HFFc6 (cell line): ENCODE data around the gene PTPRD. TPM values are rescaled to one million over a fixed set of nuclear protein-coding genes. Genes with fewer than 3 reads are reported as not detected.

Experiments
- DNase-seq: peaks from one replicate; pipeline ENCODE4 v3.0.0-alpha.2; 2018
- H3K27ac Mint-ChIP-seq: 2 replicates; pipeline ENCODE4 v1.8.0; 2020; ENCODE audit warnings: mild to moderate bottlenecking, mixed read lengths
- H3K27me3 Mint-ChIP-seq: 2 replicates; pipeline ENCODE4 v1.8.0; 2021; ENCODE audit warnings: mild to moderate bottlenecking, moderate library complexity, mixed read lengths; ENCODE audit not compliant: insufficient read depth
- H3K36me3 Mint-ChIP-seq: 2 replicates; pipeline ENCODE4 v1.8.0; 2021; ENCODE audit warnings: low read depth, mixed read lengths
- H3K4me1 Mint-ChIP-seq: 2 replicates; pipeline ENCODE4 v1.8.0; 2020; ENCODE audit warnings: low read depth, mixed read lengths
- H3K4me3 Mint-ChIP-seq: 2 replicates; pipeline ENCODE4 v1.8.0; 2020; ENCODE audit warnings: mild to moderate bottlenecking, moderate library complexity, mixed read lengths
- H3K9me3 Mint-ChIP-seq: 2 replicates; pipeline ENCODE4 v1.8.0; 2020; ENCODE audit warnings: mild to moderate bottlenecking, mixed read lengths
- total RNA-seq, 6 experiments: library from RNA; stranded (reverse); fragmentation: NEBNext Ultra II Directional; extraction: Animal tissue kit (Norgen Biotek cat#: 25700); gene quantifications; 2 replicates in 1 of 6; 3 replicates in 5 of 6; pipeline ENCODE4 v1.2.3, GENCODE V29; 2021
- TF ChIP-seq, protein P1 (sequence below): fragments of 200-600 bp; sonication (generic); IDR thresholded peaks from 2 replicates; pipeline ENCODE4 v1.5.0; 2021; ENCODE audit warnings: antibody characterized with exemption, mild to moderate bottlenecking

The PTPRD gene
- total RNA-seq, 6 experiments from 2014 or later: not detected

DNA sequence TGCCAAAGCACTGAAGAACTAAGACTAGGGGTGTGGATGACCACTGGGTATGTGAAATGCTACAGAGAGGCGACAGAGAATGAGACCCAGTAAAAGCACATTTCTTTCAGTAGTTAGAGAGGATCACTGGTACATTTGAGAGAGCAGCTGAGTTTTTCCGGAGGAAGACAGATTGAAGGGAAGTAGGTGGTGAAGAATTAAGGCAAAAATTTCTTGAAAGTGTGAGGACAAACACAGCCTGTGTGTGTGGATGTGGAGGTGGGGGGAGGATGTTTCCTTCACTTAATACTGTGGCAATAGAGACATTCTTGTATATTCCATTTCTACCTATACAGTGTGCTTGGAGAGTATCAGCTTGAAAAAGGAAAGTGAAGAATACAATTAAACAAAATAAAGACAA, 1942.1 kb downstream of the PTPRD start:
- no peaks in the 10 kb centered on the region; the same call in 1 of the 2 replicates for H3K36me3 Mint-ChIP-seq
- DNase-seq: no peak
- no peak overlapping the region for H3K4me3 Mint-ChIP-seq
- H3K4me1 Mint-ChIP-seq: no peaks in the 10 kb centered on the region
- H3K9me3 Mint-ChIP-seq: peaks cover 44% of the 10 kb centered on the region
- TF ChIP-seq, protein P1, sequence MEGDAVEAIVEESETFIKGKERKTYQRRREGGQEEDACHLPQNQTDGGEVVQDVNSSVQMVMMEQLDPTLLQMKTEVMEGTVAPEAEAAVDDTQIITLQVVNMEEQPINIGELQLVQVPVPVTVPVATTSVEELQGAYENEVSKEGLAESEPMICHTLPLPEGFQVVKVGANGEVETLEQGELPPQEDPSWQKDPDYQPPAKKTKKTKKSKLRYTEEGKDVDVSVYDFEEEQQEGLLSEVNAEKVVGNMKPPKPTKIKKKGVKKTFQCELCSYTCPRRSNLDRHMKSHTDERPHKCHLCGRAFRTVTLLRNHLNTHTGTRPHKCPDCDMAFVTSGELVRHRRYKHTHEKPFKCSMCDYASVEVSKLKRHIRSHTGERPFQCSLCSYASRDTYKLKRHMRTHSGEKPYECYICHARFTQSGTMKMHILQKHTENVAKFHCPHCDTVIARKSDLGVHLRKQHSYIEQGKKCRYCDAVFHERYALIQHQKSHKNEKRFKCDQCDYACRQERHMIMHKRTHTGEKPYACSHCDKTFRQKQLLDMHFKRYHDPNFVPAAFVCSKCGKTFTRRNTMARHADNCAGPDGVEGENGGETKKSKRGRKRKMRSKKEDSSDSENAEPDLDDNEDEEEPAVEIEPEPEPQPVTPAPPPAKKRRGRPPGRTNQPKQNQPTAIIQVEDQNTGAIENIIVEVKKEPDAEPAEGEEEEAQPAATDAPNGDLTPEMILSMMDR: no peak
- no peak overlapping the region for H3K27ac Mint-ChIP-seq
- H3K27me3 Mint-ChIP-seq: no peaks in the 10 kb centered on the region

- H3K4me1 Mint-ChIP-seq: no peaks in the 10 kb centered on the region
- no peaks in the 10 kb centered on the region for H3K27me3 Mint-ChIP-seq
- peaks cover 47% of the 10 kb centered on the region for H3K9me3 Mint-ChIP-seq
- no peak overlapping the region for H3K4me3 Mint-ChIP-seq
- H3K27ac Mint-ChIP-seq: no peak overlapping the region
- TF ChIP-seq, protein P1: no peak
- peaks cover 5% of the 10 kb centered on the region; the same call in 1 of the 2 replicates for H3K36me3 Mint-ChIP-seq
- DNase-seq: no peak
Measured at GRCh38 chr9:8668751-8669150, 1944.1 kb downstream of the PTPRD start.

DNA sequence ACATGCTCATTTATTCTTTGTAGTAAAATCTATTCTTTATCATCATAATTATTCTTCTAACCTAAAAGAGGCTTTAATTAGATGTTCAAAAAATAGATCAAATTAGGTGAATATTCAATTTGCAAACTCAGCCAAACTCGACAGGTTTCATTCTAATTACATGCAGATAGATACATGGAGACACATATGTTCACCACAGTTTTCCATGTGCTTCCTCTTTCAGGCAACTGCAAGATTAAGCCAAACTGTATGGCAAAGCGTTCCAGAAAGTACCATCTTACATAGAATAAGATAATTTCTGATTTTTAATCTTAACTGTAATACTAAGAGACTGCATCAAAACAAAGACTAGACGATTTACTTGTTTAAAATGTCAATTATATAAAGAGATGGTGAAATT, 1944.6 kb downstream of the PTPRD start:
- H3K27me3 Mint-ChIP-seq: no peaks in the 10 kb centered on the region
- DNase-seq: no peak
- no peaks in the 10 kb centered on the region for H3K4me1 Mint-ChIP-seq
- peaks cover 5% of the 10 kb centered on the region; the same call in 1 of the 2 replicates for H3K36me3 Mint-ChIP-seq
- peaks cover 43% of the 10 kb centered on the region for H3K9me3 Mint-ChIP-seq
- TF ChIP-seq, protein P1: no peak
- H3K27ac Mint-ChIP-seq: no peak overlapping the region
- H3K4me3 Mint-ChIP-seq: no peak overlapping the region

- H3K4me3 Mint-ChIP-seq: no peak overlapping the region
- peaks cover 5% of the 10 kb centered on the region; the same call in 1 of the 2 replicates for H3K36me3 Mint-ChIP-seq
- no peaks in the 10 kb centered on the region for H3K27me3 Mint-ChIP-seq
- no peak overlapping the region for H3K27ac Mint-ChIP-seq
- H3K9me3 Mint-ChIP-seq: peaks cover 52% of the 10 kb centered on the region
- TF ChIP-seq, protein P1: no peak
- no peak for DNase-seq
- H3K4me1 Mint-ChIP-seq: no peaks in the 10 kb centered on the region
Measured at GRCh38 chr9:8666060-8666459, 1946.7 kb downstream of the PTPRD start.

GRCh38 chr9:8660383-8660782, 1952.4 kb downstream of the PTPRD start:
- no peaks in the 10 kb centered on the region for H3K4me1 Mint-ChIP-seq
- 0 out of 2 replicates have a peak, but pooled peaks cover 5% of the 10 kb centered on the region for H3K36me3 Mint-ChIP-seq
- H3K4me3 Mint-ChIP-seq: no peak overlapping the region
- H3K27me3 Mint-ChIP-seq: no peaks in the 10 kb centered on the region
- peaks cover 35% of the 10 kb centered on the region for H3K9me3 Mint-ChIP-seq
- no peak for DNase-seq
- TF ChIP-seq, protein P1: no peak
- H3K27ac Mint-ChIP-seq: no peak overlapping the region

- peaks cover 24% of the 10 kb centered on the region for H3K9me3 Mint-ChIP-seq
- no peak for DNase-seq
Measured at GRCh38 chr9:8659108-8659507, 1953.7 kb downstream of the PTPRD start.

More at GRCh38 chr9:8659108-8659507, 1953.7 kb downstream of the PTPRD start:
- H3K36me3 Mint-ChIP-seq: 0 out of 2 replicates have a peak, but pooled peaks cover 4% of the 10 kb centered on the region
- H3K4me1 Mint-ChIP-seq: no peaks in the 10 kb centered on the region
- H3K4me3 Mint-ChIP-seq: no peak overlapping the region
- no peak overlapping the region for H3K27ac Mint-ChIP-seq
- TF ChIP-seq, protein P1: no peak
- no peaks in the 10 kb centered on the region for H3K27me3 Mint-ChIP-seq
